Measurements from ENCODE around the gene CACHD1.
"Not testable (repeated sequence)": the region's sequence is repeated elsewhere in the genome, so short reads cannot be mapped to it uniquely, and the experiment has no call there.

CACHD1 gene

DNA sequence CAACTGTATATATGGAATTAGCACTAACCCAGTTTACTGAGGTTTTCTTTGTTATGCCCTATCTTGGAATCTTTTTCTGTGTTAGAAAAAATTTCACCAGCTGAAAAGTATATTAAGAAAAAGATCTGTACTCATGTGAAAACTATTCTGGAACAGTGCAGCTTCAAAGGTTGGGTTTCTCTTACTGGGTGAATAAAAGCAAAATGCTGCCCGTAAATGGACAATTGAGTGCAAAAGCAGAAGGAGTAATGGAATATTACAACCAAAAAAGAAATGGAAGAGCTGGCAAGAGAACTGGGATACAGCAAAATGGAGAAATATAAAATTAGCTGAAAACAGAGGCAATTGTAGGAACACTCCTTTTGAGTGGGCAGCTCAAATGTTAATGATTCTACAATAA, 257.9 kb downstream of the CACHD1 start:
- Histone ChIP-seq H3K27ac (no peak overlapping the region), H3K36me3 (no peaks in the 10 kb centered on the region), H3K9me3 (ENCODE audit: severe bottlenecking) (no peaks in the 10 kb centered on the region), H3K4me3 (ENCODE audit: low read depth, low read length) (no peak overlapping the region), H3K27me3 (ENCODE audit: insufficient read depth, low read depth, severe bottlenecking) (no peaks in the 10 kb centered on the region)
- TF ChIP-seq, protein P1, sequence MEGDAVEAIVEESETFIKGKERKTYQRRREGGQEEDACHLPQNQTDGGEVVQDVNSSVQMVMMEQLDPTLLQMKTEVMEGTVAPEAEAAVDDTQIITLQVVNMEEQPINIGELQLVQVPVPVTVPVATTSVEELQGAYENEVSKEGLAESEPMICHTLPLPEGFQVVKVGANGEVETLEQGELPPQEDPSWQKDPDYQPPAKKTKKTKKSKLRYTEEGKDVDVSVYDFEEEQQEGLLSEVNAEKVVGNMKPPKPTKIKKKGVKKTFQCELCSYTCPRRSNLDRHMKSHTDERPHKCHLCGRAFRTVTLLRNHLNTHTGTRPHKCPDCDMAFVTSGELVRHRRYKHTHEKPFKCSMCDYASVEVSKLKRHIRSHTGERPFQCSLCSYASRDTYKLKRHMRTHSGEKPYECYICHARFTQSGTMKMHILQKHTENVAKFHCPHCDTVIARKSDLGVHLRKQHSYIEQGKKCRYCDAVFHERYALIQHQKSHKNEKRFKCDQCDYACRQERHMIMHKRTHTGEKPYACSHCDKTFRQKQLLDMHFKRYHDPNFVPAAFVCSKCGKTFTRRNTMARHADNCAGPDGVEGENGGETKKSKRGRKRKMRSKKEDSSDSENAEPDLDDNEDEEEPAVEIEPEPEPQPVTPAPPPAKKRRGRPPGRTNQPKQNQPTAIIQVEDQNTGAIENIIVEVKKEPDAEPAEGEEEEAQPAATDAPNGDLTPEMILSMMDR (IDR thresholded peaks at IDR 0.05; ENCODE audit: low read depth, low read length): no peak
- no peak for DNase-seq

DNA sequence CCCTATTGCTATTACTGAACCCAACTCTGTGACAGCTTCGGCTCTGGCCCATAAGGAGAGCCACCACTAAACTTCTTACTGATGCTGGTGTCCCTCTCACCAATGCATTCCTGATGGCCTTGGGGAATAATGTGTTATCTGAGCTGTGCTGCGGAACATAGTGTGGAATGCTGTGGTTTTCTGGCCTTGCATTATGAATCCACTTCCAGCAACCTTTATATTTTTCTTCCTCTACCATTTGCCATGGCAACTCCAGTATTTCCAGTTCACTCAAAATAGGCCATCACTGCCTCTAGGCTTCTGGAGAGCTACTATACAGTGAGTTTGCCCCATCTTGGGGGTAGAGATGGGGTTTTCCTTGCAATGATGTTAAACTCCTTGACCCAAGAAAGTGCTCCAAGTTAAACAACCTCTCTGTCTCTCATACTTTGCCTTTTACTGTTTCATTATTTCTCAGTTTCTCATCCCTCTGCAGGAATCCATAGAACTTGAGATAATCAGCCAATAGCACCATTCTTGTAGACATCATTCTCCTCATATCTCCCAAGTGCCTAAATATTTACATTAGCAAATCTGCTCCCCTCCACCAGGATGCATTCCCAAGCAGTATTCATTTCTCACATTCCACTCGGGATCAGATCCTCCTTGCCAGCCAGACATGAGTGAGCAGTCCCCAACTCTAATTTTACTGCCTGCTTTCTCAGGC, 263.8 kb downstream of the CACHD1 start:
- Histone ChIP-seq H3K9me3 (ENCODE audit: severe bottlenecking) (no peaks in the 10 kb centered on the region), H3K4me3 (ENCODE audit: low read depth, low read length) (no peak overlapping the region), H3K27me3 (ENCODE audit: insufficient read depth, low read depth, severe bottlenecking) (no peaks in the 10 kb centered on the region), H3K27ac (no peak overlapping the region), H3K36me3 (no peaks in the 10 kb centered on the region)
- TF ChIP-seq, protein P1 (IDR thresholded peaks at IDR 0.05; ENCODE audit: low read depth, low read length): no peak
- no peak for DNase-seq

DNA sequence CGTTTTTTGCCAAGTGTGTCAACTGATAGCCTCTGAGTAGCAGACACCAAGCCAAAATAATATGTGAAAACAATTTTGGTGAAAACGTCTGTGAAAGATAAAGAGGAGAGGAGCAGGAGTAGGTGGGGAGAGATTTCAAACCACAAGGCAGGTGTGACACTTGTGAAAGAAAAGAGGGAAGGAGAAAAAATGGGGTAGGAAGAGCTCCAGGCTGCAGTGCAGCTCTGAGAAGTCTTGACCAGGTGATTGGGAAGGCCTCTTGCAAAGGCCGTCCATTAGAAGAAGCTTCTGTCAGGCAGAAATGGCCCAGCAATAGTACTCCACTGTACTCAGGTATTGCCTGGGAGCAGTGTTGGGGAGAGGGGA, 264.3 kb downstream of the CACHD1 start:
- Histone ChIP-seq H3K36me3 (no peaks in the 10 kb centered on the region), H3K27ac (no peak overlapping the region), H3K27me3 (ENCODE audit: insufficient read depth, low read depth, severe bottlenecking) (no peaks in the 10 kb centered on the region), H3K9me3 (ENCODE audit: severe bottlenecking) (no peaks in the 10 kb centered on the region), H3K4me3 (ENCODE audit: low read depth, low read length) (no peak overlapping the region)
- DNase-seq: no peak
- TF ChIP-seq, protein P1 (IDR thresholded peaks at IDR 0.05; ENCODE audit: low read depth, low read length): no peak

DNA sequence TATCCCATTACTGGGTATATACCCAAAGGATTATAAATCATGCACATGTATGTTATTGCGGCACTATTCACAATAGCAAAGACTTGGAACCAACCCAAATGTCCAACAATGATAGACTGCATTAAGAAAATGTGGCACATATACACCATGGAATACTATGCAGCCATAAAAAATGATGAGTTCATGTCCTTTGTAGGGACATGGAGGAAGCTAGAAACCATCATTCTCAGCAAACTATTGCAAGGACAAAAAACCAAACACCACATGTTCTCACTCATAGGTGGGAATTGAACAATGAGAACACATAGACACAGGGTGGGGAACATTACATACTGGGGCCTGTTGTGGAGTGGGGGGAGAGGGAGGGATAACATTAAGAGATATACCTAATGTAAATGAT, 270.8 kb downstream of the CACHD1 start:
- not testable (repeated sequence) for H3K4me3 ChIP-seq (ENCODE audit: low read depth, low read length); H3K36me3 ChIP-seq; H3K27me3 ChIP-seq (ENCODE audit: insufficient read depth, low read depth, severe bottlenecking); DNase-seq; H3K27ac ChIP-seq; H3K9me3 ChIP-seq (ENCODE audit: severe bottlenecking)
